GM18858 (cell line): ENCODE results near the gene SLC13A3.

Experiments
- ATAC-seq: cut with Tn5 transposase; IDR thresholded peaks from one replicate; pipeline ENCODE4 v1.9.1; 2021; ENCODE audit not compliant: unreplicated experiment

SLC13A3 gene

GRCh38 chr20:46543033-46543432 is 108.2 kb downstream of the SLC13A3 start:
- no peak for ATAC-seq

GRCh38 chr20:46541229-46541935 is 109.9 kb downstream of the SLC13A3 start:
- no peak for ATAC-seq

- ATAC-seq: no peak
These were observed 112.1 kb downstream of the SLC13A3 start for GRCh38 chr20:46539113-46539512.

- no peak for ATAC-seq
These were observed 120.6 kb downstream of the SLC13A3 start for GRCh38 chr20:46530640-46531039.

GRCh38 chr20:46523696-46524328 is 127.4 kb downstream of the SLC13A3 start:
- no peak for ATAC-seq

GRCh38 chr20:46523108-46523507 is 128.2 kb downstream of the SLC13A3 start:
- ATAC-seq: no peak

GRCh38 chr20:46520976-46521579 is 130.2 kb downstream of the SLC13A3 start:
- ATAC-seq: no peak

- ATAC-seq: no peak
These were observed 130.7 kb downstream of the SLC13A3 start for GRCh38 chr20:46520540-46520939.

- no peak for ATAC-seq
These were observed 131.7 kb downstream of the SLC13A3 start for GRCh38 chr20:46519471-46520068.

- no peak for ATAC-seq
These were observed 138.1 kb downstream of the SLC13A3 start, which contains the start of gene ZNF334 for GRCh38 chr20:46512943-46513844. Gene ZNF334 (minus strand): TSS chr20:46513559. CDS start chr20:46512102, 1,457 bp downstream.

- no peak for ATAC-seq
These were observed 141.7 kb downstream of the SLC13A3 start for GRCh38 chr20:46509523-46509922.
